ENCODE results near the gene EPS8L3.

Gene EPS8L3

DNA sequence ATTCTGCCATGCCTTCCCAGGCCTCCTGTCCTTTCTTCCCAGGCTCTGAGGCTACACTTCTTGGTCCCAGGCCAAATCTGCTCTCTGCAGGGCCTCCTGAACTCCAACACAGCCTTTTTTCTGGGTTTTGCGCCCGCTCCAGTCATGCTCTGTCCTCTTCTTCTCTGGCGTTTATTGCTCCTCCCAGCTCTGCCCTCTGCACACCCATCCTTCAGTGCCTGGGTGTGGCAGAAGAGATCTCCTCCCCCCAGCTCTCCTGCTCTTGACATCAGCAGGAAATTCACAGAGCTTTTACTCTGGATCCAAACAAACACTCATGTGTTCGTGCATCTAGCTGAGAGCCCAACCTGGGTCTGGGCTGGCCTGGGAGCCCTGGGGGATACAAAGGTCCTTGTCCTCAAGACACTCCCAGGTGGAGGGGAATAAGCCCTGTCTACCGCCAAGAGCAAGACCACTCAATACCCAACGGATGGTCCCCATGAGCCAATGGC lies 22.9 kb upstream of the EPS8L3 start:
- TF ChIP-seq, protein P1, sequence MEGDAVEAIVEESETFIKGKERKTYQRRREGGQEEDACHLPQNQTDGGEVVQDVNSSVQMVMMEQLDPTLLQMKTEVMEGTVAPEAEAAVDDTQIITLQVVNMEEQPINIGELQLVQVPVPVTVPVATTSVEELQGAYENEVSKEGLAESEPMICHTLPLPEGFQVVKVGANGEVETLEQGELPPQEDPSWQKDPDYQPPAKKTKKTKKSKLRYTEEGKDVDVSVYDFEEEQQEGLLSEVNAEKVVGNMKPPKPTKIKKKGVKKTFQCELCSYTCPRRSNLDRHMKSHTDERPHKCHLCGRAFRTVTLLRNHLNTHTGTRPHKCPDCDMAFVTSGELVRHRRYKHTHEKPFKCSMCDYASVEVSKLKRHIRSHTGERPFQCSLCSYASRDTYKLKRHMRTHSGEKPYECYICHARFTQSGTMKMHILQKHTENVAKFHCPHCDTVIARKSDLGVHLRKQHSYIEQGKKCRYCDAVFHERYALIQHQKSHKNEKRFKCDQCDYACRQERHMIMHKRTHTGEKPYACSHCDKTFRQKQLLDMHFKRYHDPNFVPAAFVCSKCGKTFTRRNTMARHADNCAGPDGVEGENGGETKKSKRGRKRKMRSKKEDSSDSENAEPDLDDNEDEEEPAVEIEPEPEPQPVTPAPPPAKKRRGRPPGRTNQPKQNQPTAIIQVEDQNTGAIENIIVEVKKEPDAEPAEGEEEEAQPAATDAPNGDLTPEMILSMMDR (IDR thresholded peaks at IDR 0.05; ENCODE audit: poor library complexity, severe bottlenecking) = no peak
- DNase-seq (ENCODE audit: low spot score) (peak; percentile 26), ATAC-seq (ENCODE audit: low read depth) (no peak)
- H3K4me1 ChIP-seq (ENCODE audit: insufficient read depth, poor library complexity, severe bottlenecking) = peaks cover 34% of the 10 kb centered on the region
- H3K36me3 ChIP-seq (ENCODE audit: low read depth) = no peaks in the 10 kb centered on the region
- H3K9me3 ChIP-seq (ENCODE audit: severe bottlenecking) = no peaks in the 10 kb centered on the region
- no peaks in the 10 kb centered on the region for H3K27me3 ChIP-seq (ENCODE audit: insufficient read depth, poor library complexity, severe bottlenecking)
- no peak overlapping the region for H3K27ac ChIP-seq (ENCODE audit: poor library complexity, severe bottlenecking)
- H3K4me3 ChIP-seq (ENCODE audit: severe bottlenecking) = no peak overlapping the region

DNA sequence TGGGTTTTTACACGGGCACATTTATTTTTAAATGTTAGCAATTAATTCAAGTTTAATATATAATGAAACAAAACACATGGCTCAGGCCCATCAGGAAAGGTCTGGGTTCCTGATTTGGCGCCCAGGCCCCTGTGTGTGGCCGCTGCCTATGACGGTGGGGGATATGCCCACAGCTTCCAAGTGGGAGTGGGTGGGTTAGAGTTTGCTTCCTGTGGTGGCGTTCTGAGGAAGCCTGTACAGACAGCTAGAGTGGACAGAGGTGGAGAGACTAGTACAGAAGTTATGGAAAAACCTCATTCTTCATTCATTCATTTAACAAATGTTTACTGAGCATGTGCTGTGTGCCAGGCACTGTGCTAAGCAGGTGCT lies 22.4 kb upstream of the EPS8L3 start:
- Histone ChIP-seq H3K4me1 (ENCODE audit: insufficient read depth, poor library complexity, severe bottlenecking) (peaks cover 30% of the 10 kb centered on the region), H3K27ac (ENCODE audit: poor library complexity, severe bottlenecking) (no peak overlapping the region)
- ATAC-seq (ENCODE audit: low read depth) = no peak

DNA sequence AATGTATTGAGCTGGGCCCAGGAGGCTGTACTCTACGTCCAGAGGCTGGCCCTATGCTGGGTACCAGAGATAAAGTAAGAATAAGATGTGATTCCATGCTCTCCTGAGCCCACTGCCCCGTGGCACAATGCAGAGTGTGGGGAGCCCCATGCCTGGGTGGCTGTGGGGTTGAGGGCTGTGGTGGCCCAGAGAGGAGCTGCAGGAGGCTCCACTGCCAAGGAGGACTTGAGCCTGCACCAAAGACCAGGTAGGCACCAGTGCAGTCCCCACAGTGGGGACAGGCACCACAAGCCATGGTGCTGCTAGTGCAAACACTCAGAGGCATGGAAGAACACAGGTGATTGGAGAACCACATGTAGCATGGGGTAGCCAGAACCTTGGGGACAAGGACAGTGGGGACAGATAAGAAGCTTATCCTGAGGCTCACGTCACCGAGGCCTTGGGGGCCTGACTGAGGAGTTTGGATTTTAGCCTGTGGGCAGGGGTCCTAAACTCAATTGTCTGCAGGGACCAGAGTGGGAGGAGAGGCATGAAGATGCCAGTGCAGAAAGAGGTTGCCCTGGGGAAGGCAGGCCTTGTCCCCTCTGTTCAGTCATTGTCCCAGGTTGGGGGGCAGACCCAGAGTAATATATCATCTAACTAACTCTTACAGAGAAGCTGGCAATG lies 21.9 kb upstream of the EPS8L3 start:
- Histone ChIP-seq H3K9me3 (ENCODE audit: severe bottlenecking) (no peaks in the 10 kb centered on the region), H3K27me3 (ENCODE audit: insufficient read depth, poor library complexity, severe bottlenecking) (no peaks in the 10 kb centered on the region), H3K4me1 (ENCODE audit: insufficient read depth, poor library complexity, severe bottlenecking) (peaks cover 30% of the 10 kb centered on the region), H3K4me3 (ENCODE audit: severe bottlenecking) (no peak overlapping the region), H3K36me3 (ENCODE audit: low read depth) (no peaks in the 10 kb centered on the region), H3K27ac (ENCODE audit: poor library complexity, severe bottlenecking) (no peak overlapping the region)
- TF ChIP-seq, protein P1 (IDR thresholded peaks at IDR 0.05; ENCODE audit: poor library complexity, severe bottlenecking) = no peak
- DNase-seq (ENCODE audit: low spot score) = peak; percentile 15
- ATAC-seq (ENCODE audit: low read depth) = no peak

More for the DNA sequence above, 22.4 kb upstream of the EPS8L3 start:
- H3K27me3 ChIP-seq (ENCODE audit: insufficient read depth, poor library complexity, severe bottlenecking) = no peaks in the 10 kb centered on the region
- H3K9me3 ChIP-seq (ENCODE audit: severe bottlenecking) = no peaks in the 10 kb centered on the region
- H3K4me3 ChIP-seq (ENCODE audit: severe bottlenecking) = no peak overlapping the region
- TF ChIP-seq, protein P1 (IDR thresholded peaks at IDR 0.05; ENCODE audit: poor library complexity, severe bottlenecking) = no peak
- H3K36me3 ChIP-seq (ENCODE audit: low read depth) = no peaks in the 10 kb centered on the region
- peak; percentile 11 for DNase-seq (ENCODE audit: low spot score)

DNA sequence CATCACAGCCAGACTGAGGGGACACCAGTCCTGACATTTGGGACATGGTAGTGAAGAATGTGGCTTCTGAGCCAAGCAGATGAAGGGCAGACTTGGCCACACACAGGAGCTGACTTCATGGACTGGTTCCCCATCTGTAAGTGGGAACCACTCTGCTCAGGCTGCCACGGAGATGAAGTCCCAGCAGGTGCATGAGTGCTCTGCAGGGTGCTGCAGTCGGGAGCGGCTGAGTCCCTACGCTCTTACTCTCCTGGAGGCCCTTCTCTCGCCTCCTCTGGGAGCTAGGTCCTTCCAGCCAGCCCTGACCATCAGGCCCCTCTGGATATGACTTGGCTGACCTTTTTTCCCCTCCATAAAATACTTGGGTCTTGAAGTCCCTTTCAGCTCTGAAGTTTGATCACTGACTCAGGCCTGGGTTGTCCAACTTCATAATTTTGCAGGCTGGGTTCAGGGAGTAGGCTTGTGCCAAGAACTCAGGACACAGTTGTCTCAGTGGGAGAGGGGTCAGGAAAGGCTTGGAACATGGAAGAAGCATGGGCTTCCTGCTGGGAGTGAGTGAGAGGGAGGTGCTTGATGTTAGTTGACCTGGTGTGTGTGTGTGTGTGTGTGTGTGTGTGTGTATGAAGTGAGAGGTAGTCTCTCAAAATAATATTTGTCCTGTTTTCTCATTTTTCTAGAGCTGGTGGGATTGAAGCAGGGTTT lies 21.0 kb upstream of the EPS8L3 start:
- TF ChIP-seq, protein P1 (IDR thresholded peaks at IDR 0.05; ENCODE audit: poor library complexity, severe bottlenecking) = no peak
- no peaks in the 10 kb centered on the region for H3K27me3 ChIP-seq (ENCODE audit: insufficient read depth, poor library complexity, severe bottlenecking)

DNA sequence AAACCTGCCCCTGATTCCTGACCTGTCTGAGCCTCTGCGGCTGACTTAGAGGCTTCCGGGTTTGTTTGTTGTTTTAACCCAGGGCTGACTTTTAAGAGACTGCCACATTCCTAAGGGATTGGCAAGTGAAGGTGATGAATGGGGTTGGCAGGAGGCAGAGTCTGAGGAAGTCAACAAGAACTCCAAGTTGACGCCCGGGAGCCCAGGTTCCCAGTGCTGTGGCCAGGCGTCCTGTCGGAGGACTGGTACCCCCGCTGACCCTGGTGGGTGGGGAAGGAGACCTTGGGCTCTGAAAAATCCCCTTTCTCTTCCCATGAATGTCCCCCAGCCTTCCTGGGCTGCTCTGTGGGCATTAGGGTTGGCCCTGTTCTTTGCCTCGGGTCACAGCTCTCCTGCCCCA lies 19.7 kb upstream of the EPS8L3 start:
- Histone ChIP-seq H3K4me1 (ENCODE audit: insufficient read depth, poor library complexity, severe bottlenecking) (peaks cover 30% of the 10 kb centered on the region), H3K27ac (ENCODE audit: poor library complexity, severe bottlenecking) (peak overlapping the region; percentile 15)
- TF ChIP-seq, protein P1 (IDR thresholded peaks at IDR 0.05; ENCODE audit: poor library complexity, severe bottlenecking) = no peak

More for the DNA sequence above, 21.0 kb upstream of the EPS8L3 start:
- ATAC-seq (ENCODE audit: low read depth) = no peak
- no peaks in the 10 kb centered on the region for H3K36me3 ChIP-seq (ENCODE audit: low read depth)
- no peaks in the 10 kb centered on the region for H3K9me3 ChIP-seq (ENCODE audit: severe bottlenecking)
- H3K4me3 ChIP-seq (ENCODE audit: severe bottlenecking) = no peak overlapping the region
- peak; percentile 20 for DNase-seq (ENCODE audit: low spot score)
- no peak overlapping the region for H3K27ac ChIP-seq (ENCODE audit: poor library complexity, severe bottlenecking)
- peaks cover 30% of the 10 kb centered on the region for H3K4me1 ChIP-seq (ENCODE audit: insufficient read depth, poor library complexity, severe bottlenecking)

More for the DNA sequence above, 19.7 kb upstream of the EPS8L3 start:
- H3K9me3 ChIP-seq (ENCODE audit: severe bottlenecking) = no peaks in the 10 kb centered on the region
- H3K27me3 ChIP-seq (ENCODE audit: insufficient read depth, poor library complexity, severe bottlenecking) = no peaks in the 10 kb centered on the region
- peak; percentile 77 for DNase-seq (ENCODE audit: low spot score)
- H3K36me3 ChIP-seq (ENCODE audit: low read depth) = no peaks in the 10 kb centered on the region
- ATAC-seq (ENCODE audit: low read depth) = peak; percentile 98
- H3K4me3 ChIP-seq (ENCODE audit: severe bottlenecking) = no peak overlapping the region
